ENCODE data around the gene LYPLAL1.
"Not testable (repeated sequence)": the region's sequence is repeated elsewhere in the genome, so short reads cannot be mapped to it uniquely, and the experiment has no call there.

The LYPLAL1 gene

GRCh38 chr1:219220945-219221344 lies 47.3 kb downstream of the LYPLAL1 start:
- no peak for DNase-seq

- DNase-seq: no peak
These were observed 49.8 kb downstream of the LYPLAL1 start for GRCh38 chr1:219223496-219223895.

- no peak for DNase-seq
These were observed 52.5 kb downstream of the LYPLAL1 start for GRCh38 chr1:219226196-219226595.

- no peak for DNase-seq
These were observed 53.8 kb downstream of the LYPLAL1 start for GRCh38 chr1:219227360-219228057.

- DNase-seq: no peak
These were observed 54.4 kb downstream of the LYPLAL1 start for GRCh38 chr1:219228058-219228419.

- DNase-seq: no peak
These were observed 59.2 kb downstream of the LYPLAL1 start for GRCh38 chr1:219232890-219233289.

- DNase-seq: no peak
These were observed 62.3 kb downstream of the LYPLAL1 start for GRCh38 chr1:219235903-219236481.

GRCh38 chr1:219236933-219237610 lies 63.4 kb downstream of the LYPLAL1 start:
- DNase-seq: no peak

GRCh38 chr1:219239518-219239917 lies 65.8 kb downstream of the LYPLAL1 start:
- no peak for DNase-seq

GRCh38 chr1:219244864-219245263 lies 71.2 kb downstream of the LYPLAL1 start:
- no peak for DNase-seq

- DNase-seq: no peak
These were observed 73.8 kb downstream of the LYPLAL1 start for GRCh38 chr1:219247441-219247840.

- DNase-seq: not testable (repeated sequence)
These were observed 76.8 kb downstream of the LYPLAL1 start for GRCh38 chr1:219250468-219250867.

GRCh38 chr1:219257751-219258150 lies 84.1 kb downstream of the LYPLAL1 start:
- no peak for DNase-seq

- no peak for DNase-seq
These were observed 87.8 kb downstream of the LYPLAL1 start for GRCh38 chr1:219261454-219261853.
